Measurements from ENCODE around the gene OR2A14.
"Not testable (repeated sequence)": the region's sequence is repeated elsewhere in the genome, so short reads cannot be mapped to it uniquely, and the experiment has no call there.

Gene OR2A14

DNA sequence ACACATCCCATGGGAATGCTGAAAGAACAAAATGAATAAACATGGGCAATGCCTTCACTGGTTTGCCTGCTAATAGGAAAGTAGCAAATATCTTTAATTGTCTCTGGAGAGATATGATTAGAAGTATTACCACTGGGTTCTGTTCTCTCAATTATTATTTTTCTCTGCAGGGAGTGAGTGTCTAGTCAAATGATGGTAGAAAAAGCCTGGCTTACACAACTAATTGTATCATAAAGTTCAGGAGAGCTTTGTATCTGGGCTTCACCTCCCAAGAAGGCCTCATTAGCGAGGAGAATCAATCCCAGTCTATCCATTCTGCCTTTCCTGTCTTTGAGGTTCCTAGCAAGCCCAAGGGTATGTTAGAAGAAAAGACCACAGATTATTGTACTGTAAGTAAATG, at the start of gene OR2A14:
TSS of gene OR2A14 (plus strand) at position 301 of the 400 bp plus-strand sequence. CDS start 5,937 bp downstream, outside the sequence.
- DNase-seq = no peak

DNA sequence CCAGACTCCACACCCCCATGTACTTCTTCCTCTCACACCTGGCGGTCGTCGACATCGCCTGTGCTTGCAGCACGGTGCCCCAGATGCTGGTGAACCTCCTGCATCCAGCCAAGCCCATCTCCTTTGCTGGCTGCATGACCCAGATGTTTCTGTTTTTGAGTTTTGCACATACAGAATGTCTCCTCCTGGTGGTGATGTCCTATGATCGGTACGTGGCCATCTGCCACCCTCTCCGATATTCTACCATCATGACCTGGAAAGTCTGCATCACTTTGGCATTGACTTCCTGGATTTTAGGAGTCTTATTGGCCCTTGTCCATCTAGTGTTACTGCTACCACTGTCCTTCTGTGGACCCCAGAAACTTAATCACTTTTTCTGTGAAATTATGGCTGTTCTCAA, 48.6 kb upstream of the OR2A14 start:
- DNase-seq = no peak

DNA sequence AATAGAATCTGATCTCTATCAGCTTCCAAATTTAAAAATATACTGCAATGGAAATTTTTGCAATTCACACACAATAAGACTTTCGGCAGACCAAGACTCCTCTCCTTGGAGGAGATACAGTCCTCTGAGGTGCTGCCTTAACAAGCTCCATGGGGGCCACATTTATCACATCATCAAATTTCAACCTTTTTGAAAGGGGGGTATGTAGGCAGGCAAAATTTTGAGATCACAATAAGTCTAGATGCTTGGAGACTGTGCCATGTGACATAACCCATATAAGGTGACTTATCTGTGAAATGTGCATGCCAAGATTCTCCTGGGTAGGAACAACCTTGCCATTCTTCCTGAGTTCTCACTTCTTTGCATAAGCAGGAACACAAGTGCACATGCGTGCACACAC, 37.0 kb upstream of the OR2A14 start, which contains the start of gene OR2A12:
TSS of gene OR2A12 (plus strand) at position 301 of the 400 bp plus-strand sequence. CDS start 8,830 bp downstream, outside the sequence.
- DNase-seq = no peak

DNA sequence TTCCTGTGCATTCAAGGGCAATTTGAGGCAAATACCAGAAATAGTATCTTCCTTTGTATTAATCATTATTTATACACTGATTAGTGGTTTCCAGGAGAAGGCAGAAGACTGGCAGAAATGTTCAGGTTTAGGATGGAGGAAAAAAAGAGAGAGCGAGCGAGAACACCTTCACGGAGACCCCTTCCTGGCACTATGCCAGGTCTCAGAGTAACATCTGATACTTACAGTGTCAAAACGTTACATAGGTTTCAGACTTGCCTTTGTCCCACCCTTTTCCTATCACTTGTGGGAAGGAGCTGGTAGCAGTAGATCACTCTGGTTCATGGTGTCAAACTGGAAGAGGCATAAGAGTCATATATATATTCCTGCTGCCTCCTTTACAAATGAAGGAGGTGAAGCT, 36.2 kb upstream of the OR2A14 start:
- DNase-seq = no peak

- no peak for DNase-seq
Observed at GRCh38 chr7:144087230-144087629, 35.7 kb upstream of the OR2A14 start.

GRCh38 chr7:144090667-144091066, 32.3 kb upstream of the OR2A14 start:
- no peak for DNase-seq

GRCh38 chr7:144098776-144099175, 24.2 kb upstream of the OR2A14 start:
- DNase-seq = no peak

DNA sequence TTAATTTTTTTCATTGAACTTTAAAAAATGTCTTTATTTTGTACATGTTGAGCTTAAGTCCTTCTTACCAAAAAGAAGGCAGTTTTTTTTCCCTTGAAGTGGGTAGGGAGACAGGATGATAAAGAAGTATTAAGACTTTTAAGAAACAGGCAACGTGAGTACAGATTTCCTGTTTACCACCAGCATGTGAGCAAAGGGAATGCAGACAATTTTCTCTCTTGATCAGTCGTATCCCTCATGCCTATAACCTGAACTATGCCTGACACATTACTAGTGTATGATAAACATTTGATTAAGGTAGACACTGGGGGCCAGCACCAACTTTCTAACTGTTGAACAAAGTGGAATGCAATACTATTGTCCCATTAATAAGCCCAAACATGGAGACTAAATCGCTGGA, 22.4 kb upstream of the OR2A14 start:
- DNase-seq = no peak

- DNase-seq = no peak
Observed at GRCh38 chr7:144102041-144102440, 20.9 kb upstream of the OR2A14 start.

GRCh38 chr7:144105211-144105610, 17.8 kb upstream of the OR2A14 start:
- no peak for DNase-seq

GRCh38 chr7:144109283-144109682, 13.7 kb upstream of the OR2A14 start, which contains the start of gene OR2A2:
Gene OR2A2 (plus strand): TSS chr7:144109583. CDS start chr7:144109583, 0 bp downstream.
- no peak for DNase-seq

- no peak for DNase-seq
Observed at GRCh38 chr7:144110272-144110671, 12.7 kb upstream of the OR2A14 start.

DNA sequence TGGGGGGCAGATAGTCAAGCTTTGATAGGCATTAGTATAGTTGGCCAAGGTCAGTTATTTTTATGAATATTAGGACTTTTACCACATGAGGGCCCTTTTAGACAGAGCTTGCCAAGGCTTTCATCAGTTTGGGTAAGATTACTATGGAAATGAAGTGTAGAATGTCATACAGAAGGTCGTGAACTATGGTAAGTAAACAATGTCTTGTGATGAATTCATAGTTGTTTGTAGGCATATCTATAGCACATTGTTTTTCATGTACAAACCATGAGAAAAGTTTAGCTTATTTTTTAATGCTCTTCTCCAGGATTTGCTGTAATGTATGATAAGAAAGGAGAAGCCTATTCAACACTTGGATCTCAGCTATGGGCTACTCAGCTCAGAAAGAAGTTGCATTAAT, 9.3 kb upstream of the OR2A14 start:
- no peak for DNase-seq

DNA sequence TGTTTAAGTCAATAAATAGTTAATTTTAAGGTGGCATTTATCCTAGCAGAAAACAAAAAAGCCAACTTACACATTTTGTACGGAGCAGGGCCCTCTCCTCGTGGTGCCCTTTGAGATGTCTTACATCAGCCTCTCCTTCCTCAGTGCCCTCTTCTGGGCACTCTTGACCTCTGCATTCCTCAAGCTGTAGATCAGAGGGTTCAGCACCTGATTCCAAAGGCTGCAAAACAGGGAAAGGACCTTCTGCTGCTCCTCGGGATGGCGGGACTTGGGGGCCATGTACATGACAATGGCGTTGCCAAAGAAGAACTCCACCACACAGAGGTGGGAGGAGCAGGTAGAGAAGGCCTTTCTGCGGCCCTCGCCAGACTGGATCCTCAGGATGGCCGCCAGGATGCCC, 4.6 kb upstream of the OR2A14 start:
- DNase-seq = no peak

DNA sequence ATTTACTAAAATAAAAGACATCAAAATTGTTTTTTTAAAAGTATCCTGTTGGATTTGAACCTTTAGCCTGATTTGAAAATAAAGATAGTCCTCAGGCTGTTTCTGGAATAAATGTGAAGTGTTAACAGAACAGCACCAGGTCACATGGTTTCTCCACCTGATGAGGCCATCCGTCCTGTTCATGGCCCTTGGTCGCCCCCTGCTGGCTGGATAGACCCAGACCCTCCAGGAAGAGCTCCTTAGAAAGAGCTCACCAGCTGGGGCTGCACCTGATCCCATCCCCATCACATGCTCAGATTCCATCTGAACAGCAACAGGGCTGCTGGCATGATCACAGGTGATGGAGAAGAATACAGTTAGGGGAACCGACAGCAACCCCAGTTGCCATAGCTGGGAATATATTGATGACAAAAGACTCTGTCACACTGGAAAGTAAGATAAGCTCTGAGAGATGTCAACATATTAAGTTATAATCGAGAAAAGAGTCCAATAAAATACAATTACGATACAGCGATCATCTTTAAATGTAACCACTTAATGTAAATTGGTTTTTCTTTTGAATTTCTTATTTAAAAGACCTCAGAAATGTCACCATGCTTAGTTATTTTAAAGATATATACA, 4.8 kb downstream of the OR2A14 start:
- DNase-seq = peak; percentile 72 to 73

DNA sequence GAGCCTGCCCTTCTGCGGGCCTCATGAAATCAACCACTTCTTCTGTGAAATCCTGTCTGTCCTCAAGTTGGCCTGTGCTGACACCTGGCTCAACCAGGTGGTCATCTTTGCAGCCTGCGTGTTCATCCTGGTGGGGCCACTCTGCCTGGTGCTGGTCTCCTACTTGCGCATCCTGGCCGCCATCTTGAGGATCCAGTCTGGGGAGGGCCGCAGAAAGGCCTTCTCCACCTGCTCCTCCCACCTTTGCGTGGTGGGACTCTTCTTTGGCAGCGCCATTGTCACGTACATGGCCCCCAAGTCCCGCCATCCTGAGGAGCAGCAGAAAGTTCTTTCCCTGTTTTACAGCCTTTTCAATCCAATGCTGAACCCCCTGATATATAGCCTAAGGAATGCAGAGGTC, 6.6 kb downstream of the OR2A14 start:
- DNase-seq = not testable (repeated sequence)

DNA sequence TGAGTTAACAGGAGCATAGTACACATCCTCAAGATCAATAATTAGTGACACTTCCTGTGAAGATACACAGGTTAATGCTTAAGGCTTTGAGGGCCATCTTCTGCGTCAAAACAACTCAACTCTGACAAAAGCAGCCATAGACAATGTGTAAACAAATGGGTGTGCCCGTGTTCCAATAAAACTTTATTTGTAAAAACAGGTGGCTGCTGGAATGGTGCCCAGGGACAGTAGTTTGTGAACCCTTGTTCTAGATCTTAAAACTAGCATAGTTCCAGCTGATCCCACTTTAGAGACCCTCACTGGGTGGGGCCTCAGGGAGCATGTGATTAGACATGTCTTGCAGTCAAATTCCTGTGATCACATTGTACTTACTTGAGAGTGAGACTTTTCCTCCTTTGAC, 7.8 kb downstream of the OR2A14 start:
- DNase-seq = no peak

- no peak for DNase-seq
Observed at GRCh38 chr7:144132262-144132661, 9.3 kb downstream of the OR2A14 start.

DNA sequence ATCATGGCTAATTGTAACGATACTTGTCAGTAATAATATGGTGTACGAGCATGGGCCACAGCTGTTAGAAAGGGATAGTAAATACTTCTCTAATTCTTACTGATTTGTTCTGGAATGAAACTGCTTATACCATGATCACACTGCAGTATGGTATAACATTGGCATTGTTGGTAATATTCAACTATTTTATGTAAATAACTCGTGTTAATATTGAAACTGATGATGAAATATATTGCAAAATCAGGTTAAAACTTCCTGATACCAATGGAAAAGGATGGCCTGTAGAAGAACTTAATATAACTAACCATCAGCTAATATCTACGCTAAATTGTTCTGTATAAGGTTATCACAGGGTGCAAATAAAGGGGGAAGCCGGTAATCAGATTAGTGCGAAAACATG, 10.3 kb downstream of the OR2A14 start:
- DNase-seq = no peak

DNA sequence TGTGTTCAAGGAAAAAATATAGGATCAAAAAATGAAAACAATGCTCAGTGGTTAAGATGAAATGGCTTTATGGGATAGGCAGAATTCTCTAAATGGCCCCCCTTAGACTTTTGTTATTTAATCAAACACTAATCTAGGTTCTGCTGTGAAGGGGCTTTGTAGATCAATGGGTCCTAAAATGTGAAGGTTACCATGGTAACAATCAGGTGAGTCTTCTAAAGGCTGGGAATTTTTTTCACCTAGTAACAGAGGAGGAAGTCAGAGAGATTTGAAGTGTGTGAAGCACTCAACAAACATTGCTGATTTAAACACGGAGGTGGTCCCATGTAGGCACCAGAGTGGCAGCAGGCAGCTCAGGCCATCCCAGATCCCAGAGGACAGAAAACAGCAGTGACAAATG, 11.1 kb downstream of the OR2A14 start:
- no peak for DNase-seq

DNA sequence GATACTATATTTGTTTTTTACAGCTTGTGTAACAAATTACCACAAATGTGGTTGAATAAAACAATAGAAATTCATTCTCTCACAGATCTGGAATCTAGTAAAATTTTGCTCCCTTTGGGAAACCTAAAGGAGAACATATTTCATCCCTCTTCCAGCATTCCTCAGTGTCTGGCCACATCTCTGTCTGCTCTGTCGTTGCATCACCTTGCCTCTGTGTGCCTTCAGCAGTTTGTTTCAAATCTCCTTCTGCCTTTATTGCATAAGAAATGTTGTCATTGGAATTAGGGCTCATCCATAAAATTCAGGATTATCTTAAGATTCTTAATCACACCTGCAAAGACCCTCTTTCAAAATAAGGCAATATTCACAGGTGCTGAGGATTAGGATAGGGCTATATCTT, 14.5 kb downstream of the OR2A14 start:
- no peak for DNase-seq

DNA sequence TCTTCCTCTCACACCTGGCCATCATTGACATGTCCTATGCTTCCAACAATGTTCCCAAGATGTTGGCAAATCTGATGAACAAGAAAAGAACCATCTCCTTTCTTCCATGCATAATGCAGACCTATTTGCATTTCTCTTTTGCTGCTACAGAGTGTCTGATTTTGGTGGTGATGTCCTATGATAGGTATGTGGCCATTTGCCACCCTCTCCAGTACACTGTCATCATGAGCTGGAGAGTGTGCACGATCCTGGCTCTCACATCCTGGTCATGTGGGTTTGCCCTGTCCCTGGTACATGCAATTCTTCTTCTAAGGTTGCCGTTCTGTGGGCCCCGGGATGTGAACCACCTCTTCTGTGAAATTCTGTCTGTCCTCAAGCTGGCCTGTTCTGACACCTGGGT, 19.2 kb downstream of the OR2A14 start:
- no peak for DNase-seq

GRCh38 chr7:144144426-144144825, 21.4 kb downstream of the OR2A14 start:
- no peak for DNase-seq

- no peak for DNase-seq
Observed at GRCh38 chr7:144148224-144148827, 25.4 kb downstream of the OR2A14 start.

DNA sequence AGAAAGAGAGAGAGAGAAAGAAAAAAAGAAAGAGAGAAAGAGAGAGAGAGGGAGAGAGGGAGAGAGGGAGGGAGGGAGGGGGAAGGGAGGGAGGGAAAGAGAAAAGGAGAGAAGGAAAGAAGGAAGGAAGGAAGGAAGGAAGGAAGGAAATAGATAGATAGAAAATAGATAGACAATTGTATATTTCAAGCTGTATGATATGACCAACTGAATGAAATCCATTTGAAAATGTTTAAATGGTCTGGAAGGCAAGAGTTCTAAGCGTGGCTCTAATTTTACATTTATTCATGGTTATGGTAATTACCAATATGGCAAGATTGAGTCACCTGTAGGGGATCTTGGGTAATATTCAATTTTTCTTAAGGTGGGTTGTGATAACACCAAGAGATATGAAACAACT, 35.9 kb downstream of the OR2A14 start:
- no peak for DNase-seq

Measured in NCI-H1930 (cell line).